Smooth muscle cell (in vitro differentiated cells): ENCODE results near the gene FBXO40. TPM values are rescaled to one million over a fixed set of nuclear protein-coding genes. Genes with fewer than 3 reads are reported as not detected.
A peak's percentile ranks its signal among the peaks of the same experiment; 100 is the strongest.

ENCODE experiments used
- DNase-seq: peaks from one replicate; lab custom pipeline; 2025; ENCODE audit not compliant: unreplicated experiment; lab: John Stamatoyannopoulos, UW
- H2AFZ ChIP-seq: fragments of 200-600 bp; sonication (generic); 2 replicates; pipeline ENCODE4 v1.6.0; 2016; ENCODE audit warnings: antibody characterized with exemption, low read depth, mild to moderate bottlenecking
- H3F3A ChIP-seq: fragments of 200-600 bp; sonication (generic); 2 replicates; pipeline ENCODE4 v1.6.0; 2017; ENCODE audit warnings: antibody characterized with exemption, low read depth
- H3K27ac ChIP-seq: fragments of 200-600 bp; sonication (generic); 2 replicates; pipeline ENCODE4 v1.5.1; 2016; ENCODE audit warnings: low read depth, mild to moderate bottlenecking
- H3K27me3 ChIP-seq: fragments of 200-600 bp; sonication (generic); 2 replicates; pipeline ENCODE4 v1.6.1; 2016; ENCODE audit warnings: low read depth, mild to moderate bottlenecking
- H3K36me3 ChIP-seq: fragments of 200-600 bp; sonication (generic); 2 replicates; pipeline ENCODE4 v1.5.1; 2016; ENCODE audit warnings: low read depth
- H3K4me1 ChIP-seq: fragments of 200-600 bp; sonication (generic); 2 replicates; pipeline ENCODE4 v1.5.1; 2016; ENCODE audit warnings: low read depth
- H3K4me2 ChIP-seq: fragments of 200-600 bp; sonication (generic); 2 replicates; pipeline ENCODE4 v1.6.0; 2016; ENCODE audit warnings: mild to moderate bottlenecking
- H3K4me3 ChIP-seq: fragments of 200-600 bp; sonication (generic); 2 replicates; pipeline ENCODE4 v1.5.1; 2016; ENCODE audit warnings: mild to moderate bottlenecking
- H3K79me2 ChIP-seq: fragments of 200-600 bp; sonication (generic); 2 replicates; pipeline ENCODE4 v1.6.0; 2016; ENCODE audit warnings: low read depth, mild to moderate bottlenecking
- H3K9ac ChIP-seq: fragments of 200-600 bp; sonication (generic); 2 replicates; pipeline ENCODE4 v1.6.0; 2016; ENCODE audit warnings: low read depth
- H3K9me3 ChIP-seq: fragments of 200-600 bp; sonication (generic); replicated peaks from 2 replicates; pipeline ENCODE4 v1.5.1; 2016; ENCODE audit warnings: low read depth
- H4K20me1 ChIP-seq: fragments of 200-600 bp; sonication (generic); 2 replicates; pipeline ENCODE4 v1.6.0; 2016; ENCODE audit warnings: low read depth
- CTCF ChIP-seq: fragments of 200-600 bp; sonication (generic); IDR thresholded peaks from 2 replicates; pipeline ENCODE4 v1.5.1; 2017; ENCODE audit warnings: borderline replicate concordance, mild to moderate bottlenecking, antibody characterized with exemption; ENCODE audit not compliant: insufficient read depth, poor library complexity, severe bottlenecking
- WGBS: methylation state at CpG from one replicate; pipeline ENCODE4 v1.1.7; 2016; ENCODE audit warnings: low lambda C conversion rate; 5-methylcytosine and 5-hydroxymethylcytosine counted together
- polyA plus RNA-seq: library from polyadenylated mRNA; unstranded; fragments of >200 nt; fragmentation: Nextera tagmentation; extraction: Ambion mirVana; gene quantifications from 2 replicates; pipeline ENCODE4 v1.2.1, GENCODE V29; 2016
- total RNA-seq: library from RNA; depleted of rRNA; stranded (reverse); fragments of >200 nt; gene quantifications from 2 replicates; pipeline ENCODE4 v1.2.3, GENCODE V29; 2014

Gene FBXO40
- not detected in 2 replicates for total RNA-seq
- 0.08 TPM in 1 of 2 replicates, not detected in the other for polyA plus RNA-seq

- Histone ChIP-seq H2AFZ (peak within 1 kb of the TSS; percentile 2), H4K20me1 (no peaks in the 10 kb centered on the region), H3K27me3 (peaks cover 5% of the 10 kb centered on the region), H3K4me3 (no peak within 1 kb of the TSS), H3F3A (no peaks in the 10 kb centered on the region), H3K79me2 (no peaks in the 10 kb centered on the region), H3K9ac (no peak within 1 kb of the TSS), H3K9me3 (no peaks in the 10 kb centered on the region), H3K4me2 (no peak within 1 kb of the TSS), H3K36me3 (no peaks in the 10 kb centered on the region), H3K4me1 (no peaks in the 10 kb centered on the region), H3K27ac (no peak within 1 kb of the TSS)
- 37% methylated on average over 11 of the region's 11 CpGs for WGBS
- TF ChIP-seq CTCF, result no peak
- no peak for DNase-seq
Measured at GRCh38 chr3:121592856-121593702, at the start of gene FBXO40. Gene FBXO40, plus strand, starts transcription at chr3:121593379. Its CDS starts 27,197 bp downstream, at chr3:121620576.

- no peaks in the 10 kb centered on the region for H3K9me3 ChIP-seq
- H3K4me3 ChIP-seq, result peak overlapping the region; percentile 76
- peaks cover 10% of the 10 kb centered on the region for H3K79me2 ChIP-seq
- no peaks in the 10 kb centered on the region for H3K36me3 ChIP-seq
- H4K20me1 ChIP-seq, result no peaks in the 10 kb centered on the region
- H3K27me3 ChIP-seq, result no peaks in the 10 kb centered on the region
- DNase-seq, result no peak
- no peak for TF ChIP-seq CTCF
- H2AFZ ChIP-seq, result peak overlapping the region; percentile 100
- peak overlapping the region; percentile 66 for H3K9ac ChIP-seq
- no peak overlapping the region for H3K27ac ChIP-seq
- H3K4me1 ChIP-seq, result peaks cover 7% of the 10 kb centered on the region
- 7% methylated on average over 18 of the region's 18 CpGs for WGBS
- no peaks in the 10 kb centered on the region for H3F3A ChIP-seq
- peak overlapping the region; percentile 97 for H3K4me2 ChIP-seq
Measured at GRCh38 chr3:121545049-121545573, 48.1 kb upstream of the FBXO40 start.

- 1% methylated on average over 42 of the region's 42 CpGs for WGBS
- Histone ChIP-seq H3K27ac (peak within 1 kb of the TSS; percentile 39), H3K4me1 (peaks cover 7% of the 10 kb centered on the region), H3K79me2 (peaks cover 10% of the 10 kb centered on the region), H4K20me1 (no peaks in the 10 kb centered on the region), H3K36me3 (no peaks in the 10 kb centered on the region), H2AFZ (peak within 1 kb of the TSS; percentile 100), H3K9me3 (no peaks in the 10 kb centered on the region), H3K27me3 (no peaks in the 10 kb centered on the region), H3K4me2 (peak within 1 kb of the TSS; percentile 97), H3K9ac (peak within 1 kb of the TSS; percentile 66), H3K4me3 (peak within 1 kb of the TSS; percentile 76), H3F3A (no peaks in the 10 kb centered on the region)
- peak; percentile 33 for DNase-seq
- TF ChIP-seq CTCF, result no peak
Measured at GRCh38 chr3:121545574-121546455, 47.4 kb upstream of the FBXO40 start, which contains the start of gene POLQ. Gene POLQ, minus strand, starts transcription at chr3:121545988. Its CDS starts 111 bp downstream, at chr3:121545877.
